HG02588 (cell line): ENCODE measurements around the gene DSCAML1.

ENCODE experiments used
- ATAC-seq: cut with Tn5 transposase; IDR thresholded peaks from one replicate; pipeline ENCODE4 v1.9.1; 2021; ENCODE audit warnings: mild to moderate bottlenecking, moderate library complexity; ENCODE audit not compliant: unreplicated experiment

The DSCAML1 gene

GRCh38 chr11:117670924-117671323 is 126.1 kb downstream of the DSCAML1 start:
- no peak for ATAC-seq

- no peak for ATAC-seq
Observed at GRCh38 chr11:117670443-117670842, 126.6 kb downstream of the DSCAML1 start.

- no peak for ATAC-seq
Observed at GRCh38 chr11:117669616-117670015, 127.4 kb downstream of the DSCAML1 start.

GRCh38 chr11:117669062-117669461 is 128.0 kb downstream of the DSCAML1 start:
- no peak for ATAC-seq

- ATAC-seq = no peak
Observed at GRCh38 chr11:117668321-117668751, 128.7 kb downstream of the DSCAML1 start.

- ATAC-seq = no peak
Observed at GRCh38 chr11:117664897-117665296, 132.1 kb downstream of the DSCAML1 start.

- ATAC-seq = no peak
Observed at GRCh38 chr11:117663821-117664220, 133.2 kb downstream of the DSCAML1 start.

GRCh38 chr11:117663414-117663813 is 133.6 kb downstream of the DSCAML1 start:
- ATAC-seq = no peak

- ATAC-seq = no peak
Observed at GRCh38 chr11:117662671-117663269, 134.2 kb downstream of the DSCAML1 start.

- no peak for ATAC-seq
Observed at GRCh38 chr11:117662255-117662654, 134.8 kb downstream of the DSCAML1 start.

GRCh38 chr11:117658809-117659208 is 138.2 kb downstream of the DSCAML1 start:
- ATAC-seq = no peak

- ATAC-seq = no peak
Observed at GRCh38 chr11:117657794-117658193, 139.2 kb downstream of the DSCAML1 start.

- no peak for ATAC-seq
Observed at GRCh38 chr11:117654281-117655255, 142.4 kb downstream of the DSCAML1 start.

GRCh38 chr11:117652521-117652920 is 144.5 kb downstream of the DSCAML1 start:
- ATAC-seq = no peak

- no peak for ATAC-seq
Observed at GRCh38 chr11:117649296-117650055, 147.5 kb downstream of the DSCAML1 start.

GRCh38 chr11:117647872-117648271 is 149.1 kb downstream of the DSCAML1 start:
- ATAC-seq = no peak

GRCh38 chr11:117647207-117647606 is 149.8 kb downstream of the DSCAML1 start:
- ATAC-seq = no peak

- no peak for ATAC-seq
Observed at GRCh38 chr11:117646411-117646810, 150.6 kb downstream of the DSCAML1 start.

GRCh38 chr11:117644403-117645155 is 152.4 kb downstream of the DSCAML1 start:
- no peak for ATAC-seq

GRCh38 chr11:117643606-117644300 is 153.3 kb downstream of the DSCAML1 start:
- no peak for ATAC-seq
